HUDEP-2 (cell line): ENCODE data around the gene DVL1.
A peak's percentile ranks its signal among the peaks of the same experiment; 100 is the strongest.
"Not testable (repeated sequence)": the region's sequence is repeated elsewhere in the genome, so short reads cannot be mapped to it uniquely, and the experiment has no call there.

Experiments
- DNase-seq, 76 experiments: peaks; one replicate each; lab custom pipeline; 2025; ENCODE audit not compliant: unreplicated experiment in 76 of 76; lab: John Stamatoyannopoulos, UW

The DVL1 gene

DNA sequence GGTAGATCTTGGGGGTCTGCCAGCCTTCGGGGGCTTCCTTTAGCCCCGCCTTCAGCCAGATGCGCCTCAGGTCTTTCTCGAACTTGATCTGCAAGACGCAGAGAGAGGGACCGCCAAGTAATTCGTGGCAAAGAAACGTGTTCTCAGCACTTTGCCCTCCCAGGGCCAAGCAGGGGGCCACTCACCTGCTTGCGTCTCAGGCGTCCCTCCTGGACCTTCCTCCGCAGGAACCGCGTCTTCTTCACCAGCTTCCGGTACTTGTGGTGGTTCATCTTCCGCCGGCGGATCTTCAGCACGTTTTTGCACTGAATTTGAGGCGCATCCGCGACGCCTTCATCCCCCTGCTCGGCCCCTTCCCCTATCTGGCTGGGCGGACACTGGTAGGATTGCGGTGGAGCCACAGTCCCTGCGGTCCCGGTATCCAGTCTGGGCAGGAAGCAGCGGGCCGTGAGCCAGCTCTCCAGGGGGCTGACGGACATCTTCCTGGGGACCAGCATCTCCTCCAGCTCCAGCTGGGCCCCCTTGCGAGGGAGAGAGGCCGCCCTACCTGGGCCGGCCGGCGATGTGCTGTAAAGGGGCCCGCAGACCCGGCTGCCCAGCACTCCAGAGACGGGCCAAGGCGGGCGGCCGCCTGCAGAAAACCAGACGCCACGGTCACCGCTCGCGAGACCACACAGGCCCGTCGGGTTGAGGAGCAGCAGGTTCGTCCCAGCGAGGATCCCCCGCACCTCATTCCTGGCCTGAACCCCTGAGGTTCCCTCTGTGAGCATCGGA lies 24.8 kb upstream of the DVL1 start:
- no peak for DNase-seq

DNA sequence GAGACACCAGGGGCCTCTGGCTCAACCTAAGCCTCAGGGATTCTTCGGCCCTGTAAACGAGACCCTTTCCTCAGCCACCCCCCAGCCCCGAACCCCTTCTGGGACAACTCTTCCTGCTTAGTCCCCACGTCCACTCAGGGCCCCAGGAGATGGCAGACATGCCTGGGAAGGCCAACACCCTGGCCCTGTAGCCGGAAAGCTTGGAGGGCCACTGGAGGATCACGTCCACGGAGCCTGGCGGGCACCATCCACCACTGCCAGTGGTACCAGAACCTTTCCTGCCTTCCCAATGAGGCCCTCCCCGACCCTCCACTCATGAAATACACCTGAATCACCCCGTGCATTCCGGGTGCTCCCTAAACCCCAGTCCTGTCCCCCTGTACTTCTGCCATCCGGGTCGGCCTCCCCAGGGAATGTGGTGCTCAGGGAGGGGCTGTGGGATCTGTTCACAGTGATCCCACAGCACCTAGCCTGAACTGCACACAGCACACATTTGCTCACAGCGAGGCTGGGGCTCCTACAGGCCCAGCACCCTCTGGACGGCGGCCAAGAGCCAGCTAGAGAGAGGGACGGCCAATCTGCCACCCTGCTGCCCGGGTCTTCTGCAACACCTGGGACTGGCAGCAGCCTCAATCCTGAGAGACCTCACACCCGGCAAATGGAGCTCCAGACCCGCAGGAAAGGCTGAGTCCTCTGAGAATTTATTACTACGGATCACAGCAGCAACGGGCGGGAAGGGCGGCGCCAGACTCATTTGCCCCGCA lies 24.0 kb upstream of the DVL1 start:
- DNase-seq = no peak

DNA sequence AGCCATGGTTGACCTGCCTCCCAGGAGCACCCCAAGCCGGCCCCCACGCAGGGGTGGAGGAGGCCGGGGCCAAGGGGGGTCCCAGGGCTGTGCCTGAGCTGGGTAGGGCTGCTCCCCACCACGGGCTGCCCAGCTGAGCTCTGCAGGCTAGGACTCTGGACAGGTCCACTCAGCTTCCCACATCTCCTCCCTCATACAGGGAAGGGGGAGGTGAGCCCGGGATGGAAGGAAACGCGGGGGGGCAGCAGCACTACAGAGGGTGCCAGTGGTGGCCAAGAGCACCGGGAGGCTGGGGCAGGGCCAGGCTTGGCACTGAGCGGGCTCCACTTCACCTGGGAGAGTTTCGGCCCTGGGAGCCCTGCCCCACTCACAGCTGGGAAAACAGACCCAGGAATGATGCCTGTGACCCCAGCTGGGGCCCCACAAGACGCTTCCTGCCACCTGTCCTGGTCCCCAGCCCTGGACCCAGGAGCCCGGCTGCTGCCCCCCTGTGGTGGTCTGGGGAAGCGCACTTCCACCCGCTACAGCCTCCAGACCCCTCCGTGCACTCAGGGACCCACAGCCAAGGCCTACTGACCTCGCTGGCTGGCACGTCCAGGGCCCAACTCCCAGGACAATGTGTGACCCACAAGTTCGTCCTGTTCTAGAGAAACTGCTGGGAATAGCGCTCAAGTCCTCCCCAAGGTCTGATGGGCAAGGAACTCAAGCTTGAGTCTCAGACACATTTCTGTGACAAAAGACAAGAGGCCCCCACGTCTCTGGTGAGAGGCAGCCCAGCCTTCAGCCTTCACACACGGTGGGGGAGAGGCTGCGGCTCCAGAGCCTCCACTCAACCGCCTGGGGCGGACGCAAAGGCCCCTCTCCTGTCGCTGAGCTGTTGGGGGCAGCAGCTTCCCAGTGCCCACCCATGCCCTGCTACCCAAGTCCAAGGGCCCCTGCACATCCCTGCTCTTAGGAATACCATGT lies 22.8 kb upstream of the DVL1 start:
- DNase-seq = peak in 52 of 76 experiments; percentile 3 to 79 (median 46)

DNA sequence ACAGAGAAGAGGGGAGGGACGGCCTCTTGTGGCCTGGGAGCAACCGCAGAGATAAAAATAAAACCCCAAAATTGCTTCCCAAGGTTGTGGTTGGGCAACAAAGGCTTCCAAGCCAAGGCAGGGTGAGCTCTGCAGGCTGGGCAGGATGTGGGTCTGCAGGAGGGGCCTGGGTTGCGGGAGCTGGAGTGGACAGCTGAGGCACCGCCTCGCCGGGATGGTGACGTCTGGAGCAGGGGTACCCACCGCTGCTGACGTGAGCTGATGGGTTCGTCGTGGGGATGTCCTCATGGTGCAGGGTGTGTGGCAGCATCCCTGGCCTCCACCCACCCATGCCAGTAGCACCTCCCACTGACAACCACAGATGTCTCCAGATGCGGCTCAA lies 22.1 kb upstream of the DVL1 start:
- peak in 34 of 76 experiments; percentile 9 to 69 (median 34) for DNase-seq

DNA sequence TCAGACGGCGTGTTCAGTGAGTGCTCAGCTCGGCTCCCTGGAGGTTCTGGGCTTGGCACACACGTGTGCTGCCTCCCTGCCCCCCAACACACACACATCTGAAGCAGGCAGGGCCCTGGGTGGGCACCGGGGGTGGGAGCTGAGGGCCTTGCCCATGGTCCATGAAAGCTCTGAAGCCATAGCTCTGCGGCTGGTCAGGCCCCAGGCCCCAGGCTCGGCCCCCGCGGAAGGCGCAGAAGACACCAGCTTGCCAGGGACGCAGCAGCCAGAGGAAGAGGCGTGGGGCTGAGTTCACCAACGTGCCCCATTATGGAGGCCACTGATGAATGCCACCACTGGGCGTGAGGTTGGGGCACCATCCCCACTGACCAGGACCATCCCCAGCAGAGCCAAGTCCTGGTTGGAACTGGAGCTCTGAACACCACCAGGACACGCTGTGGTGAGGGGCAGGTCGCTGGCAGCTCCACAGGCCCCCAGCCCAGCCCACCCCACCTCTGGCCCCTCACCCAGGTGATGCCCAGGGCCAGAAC lies 21.6 kb upstream of the DVL1 start:
- DNase-seq = no peak

DNA sequence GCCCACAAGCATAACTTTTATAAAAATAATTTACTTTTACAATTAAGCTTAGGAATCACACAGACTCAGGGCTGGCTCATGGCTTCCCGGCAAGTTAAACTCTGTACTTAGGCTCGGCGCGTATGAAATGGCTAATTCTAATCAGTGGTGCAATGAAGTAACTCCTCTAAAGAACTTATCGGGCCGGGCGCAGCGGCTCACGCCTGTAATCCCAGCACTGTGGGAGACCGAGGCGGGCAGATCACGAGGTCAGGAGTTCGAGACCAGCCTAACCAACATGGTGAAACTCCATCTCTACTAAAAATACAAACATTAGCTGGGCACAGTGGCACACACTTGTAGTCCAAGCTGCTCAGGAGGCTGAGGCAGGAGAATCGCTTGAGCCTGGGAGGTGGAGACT lies 20.9 kb upstream of the DVL1 start:
- DNase-seq = not testable (repeated sequence)

DNA sequence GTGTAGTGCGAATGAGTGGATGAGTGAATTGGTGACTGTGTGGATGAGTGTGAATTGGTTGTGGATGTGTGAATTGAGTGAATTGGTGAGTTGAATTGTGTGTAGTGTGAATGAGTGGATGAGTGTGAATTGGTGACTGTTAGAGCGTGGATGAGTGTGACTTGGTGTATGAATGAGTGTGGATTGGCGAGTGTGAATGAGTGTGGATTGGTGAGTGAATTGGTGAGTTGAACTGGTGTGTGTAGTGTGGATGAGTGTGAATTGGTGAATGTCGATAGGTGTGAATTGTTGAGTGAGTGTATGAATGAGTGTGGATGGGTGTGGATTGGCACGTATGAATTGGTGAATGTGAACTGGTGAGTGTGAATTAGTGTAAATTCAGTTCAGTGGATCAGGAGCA lies 18.1 kb upstream of the DVL1 start:
- no peak for DNase-seq

DNA sequence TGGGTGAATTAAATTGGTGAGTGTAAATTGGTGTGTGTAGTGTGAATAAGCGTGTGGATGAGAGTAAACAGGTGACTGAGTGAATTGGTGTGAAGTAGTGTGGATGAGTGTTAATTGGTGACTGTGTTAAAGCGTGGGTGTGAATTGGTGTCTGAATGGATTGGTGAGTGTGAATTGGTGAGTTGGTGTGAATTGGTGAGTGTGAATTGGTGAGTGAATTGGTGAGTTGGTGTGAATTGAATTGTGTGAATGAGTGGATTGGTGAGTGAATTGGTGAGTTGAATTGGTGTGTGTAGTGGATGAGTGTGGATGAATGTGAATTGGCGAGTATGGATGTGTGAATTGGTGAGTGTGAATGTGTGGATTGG lies 17.5 kb upstream of the DVL1 start:
- no peak for DNase-seq

DNA sequence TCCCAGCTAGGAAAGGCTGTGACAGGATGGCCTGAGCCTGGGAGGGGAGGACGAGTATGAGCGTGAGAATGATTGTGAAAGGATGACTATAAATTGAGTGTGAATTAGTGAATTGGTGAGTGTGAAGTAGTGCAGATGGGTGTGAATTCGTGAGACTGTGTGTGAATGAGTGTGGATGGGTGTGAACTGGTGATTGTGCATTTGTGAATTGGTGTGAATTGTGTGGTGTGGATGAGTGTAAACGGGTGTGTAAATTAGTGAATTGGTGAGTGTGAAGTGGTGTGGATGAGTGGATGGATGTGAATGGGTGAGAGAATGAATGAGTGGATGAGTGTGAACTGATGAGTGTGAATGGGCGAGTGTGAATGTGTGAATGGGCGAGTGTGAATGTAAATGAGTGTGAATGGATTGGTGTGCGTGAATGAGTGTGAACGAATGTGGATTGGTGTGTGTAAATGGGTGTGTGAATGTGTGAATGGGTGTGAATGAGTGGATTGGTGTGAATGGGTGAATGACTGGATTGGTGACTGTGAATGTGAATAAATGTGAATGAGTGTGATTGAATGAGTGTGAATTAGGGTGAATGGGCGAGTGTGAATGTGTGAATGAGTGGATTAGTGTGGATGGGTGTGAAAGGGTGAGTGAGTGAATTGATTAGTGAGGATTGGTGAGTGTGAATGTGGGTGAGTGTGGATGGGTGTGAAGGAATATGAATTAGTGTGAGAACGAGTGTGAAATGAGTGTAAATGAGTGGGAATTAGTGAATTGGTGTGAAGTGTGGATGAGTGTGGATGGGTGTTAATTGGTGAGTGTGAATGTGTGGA lies 16.9 kb upstream of the DVL1 start:
- no peak for DNase-seq

DNA sequence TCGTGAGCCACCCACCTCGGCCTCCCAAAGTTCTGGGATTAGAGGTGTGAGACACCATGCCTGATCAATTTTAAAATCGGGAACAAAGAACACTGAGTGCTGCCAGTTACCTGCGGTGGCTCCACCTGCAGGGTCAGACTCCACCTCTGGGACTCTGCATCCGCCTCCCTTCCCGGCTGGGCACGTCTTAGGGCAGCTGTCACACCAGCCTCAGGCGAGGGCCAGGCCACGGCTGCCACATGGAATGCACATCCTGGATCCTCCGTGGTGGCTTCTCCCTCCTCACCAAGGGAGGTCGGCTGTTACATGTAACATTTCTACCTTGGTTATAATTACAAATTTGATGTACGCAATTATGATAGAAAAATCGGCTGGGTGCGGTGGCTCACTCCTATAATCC lies 15.0 kb upstream of the DVL1 start:
- no peak for DNase-seq

DNA sequence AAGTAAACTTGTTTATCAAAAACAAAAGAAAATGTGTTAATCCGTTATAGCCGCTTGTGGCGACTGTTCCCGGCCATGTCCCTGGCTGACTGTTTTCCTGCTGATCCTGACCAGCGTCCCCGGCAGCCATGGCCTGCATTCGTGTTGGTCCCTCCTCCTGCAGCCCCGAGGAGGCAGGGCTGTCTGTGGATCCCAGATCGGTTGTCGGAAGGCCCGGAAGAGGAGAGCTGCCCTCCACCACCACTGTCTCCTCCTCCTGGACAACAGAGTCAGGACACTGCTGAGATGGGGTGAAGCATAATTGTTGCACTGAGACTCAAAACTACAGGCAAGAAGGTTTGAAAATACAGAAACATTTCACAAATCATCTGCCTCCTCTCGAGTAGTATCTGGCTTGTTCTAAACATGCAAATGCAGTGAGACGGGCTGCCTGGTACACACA lies 12.8 kb upstream of the DVL1 start:
- no peak for DNase-seq

DNA sequence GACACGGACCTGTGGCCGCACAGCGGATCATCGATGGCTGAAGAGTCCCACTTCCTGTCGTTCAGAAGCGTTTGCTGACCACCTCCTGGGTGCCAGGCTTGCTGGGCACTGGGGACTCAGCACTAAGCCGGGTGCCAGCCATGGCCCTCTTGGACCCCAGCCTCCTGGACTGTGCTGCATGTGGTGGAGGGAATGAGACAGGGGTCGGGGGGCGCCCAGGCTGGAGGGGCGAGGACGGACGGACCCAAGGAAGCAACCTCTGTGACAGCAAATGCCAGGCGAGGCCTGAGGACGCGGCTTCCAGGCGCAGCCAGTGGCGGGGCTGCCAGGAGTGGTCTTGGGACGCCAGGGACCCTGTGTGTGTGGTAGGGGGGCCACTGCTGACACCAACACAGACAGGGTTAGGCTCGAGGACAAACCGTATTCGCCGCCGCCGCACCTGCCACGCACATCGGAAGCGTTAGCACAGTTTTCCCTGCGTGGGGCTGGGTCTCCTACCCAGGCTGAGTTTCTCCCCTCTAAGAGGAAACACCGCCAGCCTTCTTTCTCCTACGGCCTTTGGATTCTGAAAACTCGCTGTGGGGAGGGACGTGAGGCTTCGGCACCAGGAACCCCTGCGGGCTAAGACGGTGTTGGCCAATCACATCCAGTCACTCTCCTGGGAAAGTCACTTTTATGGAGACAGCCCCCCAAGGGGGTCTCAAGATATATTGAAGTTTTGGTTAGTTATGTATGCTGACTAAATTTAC lies 12.2 kb upstream of the DVL1 start:
- no peak for DNase-seq

DNA sequence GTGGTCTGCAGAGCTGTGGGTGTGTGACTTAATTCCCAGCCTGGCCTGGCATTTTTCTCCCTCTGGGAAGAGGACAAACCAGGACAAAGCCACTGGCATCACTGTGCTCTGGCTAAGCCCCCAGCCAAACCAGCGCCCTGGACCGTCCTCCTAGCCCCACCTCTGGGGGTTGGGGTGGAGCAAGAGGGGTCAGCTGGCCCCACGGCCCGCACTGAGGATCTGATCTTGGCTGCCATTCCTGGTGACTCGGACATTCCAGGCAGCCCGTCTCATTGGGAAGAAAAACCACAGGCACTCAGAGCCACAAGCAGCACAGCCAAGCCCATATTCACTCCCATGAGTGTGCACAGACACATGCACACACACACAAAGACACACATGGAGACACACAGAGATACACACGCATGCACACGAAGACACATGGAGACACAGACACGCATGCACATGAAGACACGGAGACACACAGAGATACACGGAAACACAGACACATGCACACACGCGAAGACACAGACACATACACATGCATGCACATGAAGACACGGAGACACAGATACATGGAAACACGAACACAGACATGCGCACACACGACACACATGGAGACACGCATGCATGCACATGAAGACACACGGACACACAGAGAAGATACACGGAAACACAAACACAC lies 11.4 kb upstream of the DVL1 start:
- DNase-seq = no peak

DNA sequence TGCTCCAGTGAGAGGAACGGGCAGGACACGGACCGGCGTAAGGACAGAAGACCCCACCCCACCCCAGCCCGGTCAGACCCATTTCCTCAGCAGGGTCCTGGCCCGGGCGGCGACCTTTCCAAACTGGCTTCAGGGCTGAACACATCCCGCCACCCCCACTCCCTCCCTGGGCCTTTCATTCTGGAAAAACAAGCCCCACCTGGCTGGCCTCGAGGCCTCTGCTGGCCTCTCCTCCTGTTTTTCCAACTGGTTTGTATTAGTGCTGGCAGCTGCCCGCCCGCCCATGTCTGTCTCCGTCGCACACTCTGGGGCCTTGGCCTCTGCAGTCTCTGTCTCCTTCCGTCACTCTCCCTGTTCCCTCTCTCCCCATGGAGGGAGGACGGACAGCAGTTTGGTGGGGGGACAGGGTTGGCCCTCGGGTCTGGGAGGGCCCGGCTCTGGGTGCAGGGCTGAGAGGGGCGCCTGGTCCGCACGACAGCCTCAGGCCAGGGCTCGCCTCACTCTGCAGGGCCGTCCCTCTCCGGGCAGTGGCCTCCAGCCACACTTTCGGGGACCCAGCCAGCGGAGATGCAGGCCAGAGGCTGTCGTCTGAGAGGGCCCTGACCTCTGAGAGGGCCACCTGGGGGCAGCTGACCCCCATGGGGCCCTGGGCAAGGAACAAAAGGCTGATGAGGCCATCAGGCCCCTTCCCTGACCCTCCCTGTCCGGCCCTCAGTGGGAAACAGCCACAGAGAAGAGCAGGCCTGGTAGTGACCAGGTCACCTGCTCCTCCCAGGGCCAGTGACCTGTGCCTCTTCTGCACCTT lies 10.6 kb upstream of the DVL1 start:
- no peak for DNase-seq

DNA sequence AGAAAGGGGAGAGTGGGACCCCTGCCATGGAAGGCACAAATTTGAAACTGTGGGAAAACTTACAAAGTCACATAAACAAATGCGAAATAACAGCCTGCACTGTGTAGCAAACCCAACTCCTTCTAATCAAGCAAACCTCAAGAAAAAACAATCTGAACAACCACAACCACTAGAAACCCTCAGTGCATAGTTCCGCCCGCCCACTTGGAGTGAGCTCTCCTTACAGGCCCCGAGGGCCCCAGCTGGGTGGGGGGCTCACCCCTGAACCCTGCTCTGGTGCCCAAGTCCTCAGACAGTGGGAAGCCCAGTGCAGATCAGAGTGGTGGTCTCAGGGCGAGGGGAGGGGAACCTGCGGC lies 10.1 kb upstream of the DVL1 start:
- no peak for DNase-seq

DNA sequence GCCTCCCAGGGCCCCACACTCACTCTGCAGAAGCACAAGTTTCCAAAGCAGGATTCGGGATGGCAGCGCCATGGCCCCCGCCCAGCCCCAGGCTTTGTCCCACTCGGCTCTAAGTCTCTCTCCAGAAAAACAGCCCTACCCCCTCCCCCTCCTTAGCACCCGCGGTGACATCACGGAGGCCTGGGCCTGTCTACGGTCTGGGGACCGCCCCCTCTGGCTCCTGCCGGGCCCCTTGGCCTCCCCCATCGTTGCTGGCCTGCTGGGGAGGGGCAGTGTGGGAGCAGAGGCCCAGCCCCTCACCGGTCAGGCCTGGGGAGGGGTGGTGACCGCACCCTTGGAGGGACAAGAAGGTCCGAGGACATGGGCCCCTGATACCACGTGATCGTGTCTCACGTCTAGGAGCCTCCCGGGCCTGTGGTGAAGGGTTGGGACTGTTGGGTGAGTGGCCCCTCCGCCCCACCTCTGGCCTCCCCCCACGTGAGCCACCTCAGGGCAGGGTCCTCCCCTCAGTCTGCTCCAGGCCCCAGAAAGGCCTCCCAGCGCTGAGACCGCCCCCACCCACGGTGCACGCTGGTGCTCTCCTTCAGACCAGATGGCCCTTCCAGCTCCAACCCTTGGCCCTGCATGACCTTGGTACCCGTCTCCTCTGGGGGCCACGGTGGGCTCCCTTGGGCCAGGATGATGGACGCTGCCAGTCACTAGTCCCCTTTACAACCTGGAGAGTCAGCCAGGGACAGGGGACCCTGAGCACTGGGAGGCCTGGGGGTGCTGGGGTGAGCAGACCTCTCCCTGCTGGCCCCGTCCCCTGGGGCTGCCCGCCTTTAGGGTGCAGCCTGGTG lies 9.4 kb upstream of the DVL1 start, which contains the start of gene MXRA8:
TSS of gene MXRA8 (minus strand) at position 123 of the 839 bp plus-strand sequence. CDS start at position 72, 51 bp downstream.
- DNase-seq = peak in 2 of 76 experiments; percentile 26 to 28

DNA sequence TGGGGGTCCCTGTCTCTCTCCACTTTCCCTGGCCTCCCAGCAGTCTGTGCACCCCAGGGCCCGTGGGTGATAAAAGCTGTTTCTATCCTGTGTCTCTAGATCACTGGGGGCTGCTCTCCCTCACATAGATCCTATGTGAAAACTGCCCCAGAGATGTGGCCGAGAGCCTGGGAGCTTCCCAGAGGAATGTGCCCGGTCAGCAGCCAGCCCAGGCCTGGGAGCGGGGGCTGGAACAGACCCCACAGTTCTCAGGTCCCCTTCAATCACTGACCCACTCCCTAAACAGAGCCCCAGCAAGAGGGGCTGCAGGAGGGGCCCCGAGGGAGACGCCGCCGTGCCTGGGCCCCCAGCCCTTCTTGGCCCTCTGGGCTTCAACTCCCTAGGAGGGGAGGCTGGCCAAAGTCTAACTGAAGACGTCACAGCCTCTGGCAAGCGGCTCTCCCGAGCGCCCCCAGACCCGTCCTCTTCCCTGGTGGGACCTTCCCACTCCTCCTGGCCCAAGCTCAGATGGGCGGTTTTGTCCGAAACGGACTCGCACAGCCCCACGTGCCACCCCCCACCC lies 8.7 kb upstream of the DVL1 start:
- DNase-seq = no peak
